Measurements from ENCODE around the gene ZNF519. TPM values are rescaled to one million over a fixed set of nuclear protein-coding genes. Genes with fewer than 3 reads are reported as not detected.

Gene ZNF519
- total and polyA plus RNA-seq, 2 of the 8 experiments (the other 6 are each of a cell fraction or from before 2014, with no cell fraction given), result 24.0 to 38.6 TPM

DNA sequence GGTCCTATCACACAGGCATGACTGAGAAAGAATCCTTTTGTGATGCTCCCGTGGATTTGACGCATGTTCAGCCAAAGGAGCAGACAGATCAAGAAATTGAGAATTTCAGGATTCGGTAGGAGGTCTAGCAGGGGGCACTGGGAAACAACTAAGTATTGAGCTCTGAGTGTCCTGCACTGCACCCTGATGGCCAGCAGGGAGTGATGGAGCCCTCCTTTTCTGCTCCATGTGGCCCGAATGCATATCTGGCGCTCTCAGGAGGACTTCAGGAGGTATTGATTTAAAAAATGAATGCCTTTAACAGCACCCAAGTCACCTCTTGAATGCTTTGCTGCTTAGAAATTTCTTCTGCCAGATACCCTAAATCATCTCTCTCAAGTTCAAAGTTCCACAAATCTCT is 58.0 kb downstream of the ZNF519 start:
- 81% methylated on average over 5 of the region's 5 CpGs; no CpG with 5 or more reads in 1 of the 2 experiments for WGBS, 2 experiments (ENCODE audit: extremely low coverage in 1 of 2, insufficient coverage in 1 of 2, insufficient read length in 1 of 2, insufficient replicate concordance in 2 of 2, low coverage in 1 of 2, low lambda C conversion rate in 2 of 2, missing lambda C conversion rate in 1 of 2)
- Histone ChIP-seq H3K9me3 (ENCODE audit: insufficient read depth in 2 of 2, low read depth in 1 of 2, low read length in 1 of 2) (no peaks in the 10 kb centered on the region), H3K4me1 (replicated peaks in 1 of 4; ENCODE audit: control insufficient read depth in 3 of 4, insufficient read depth in 4 of 4, low read length in 3 of 4) (no peaks in the 10 kb centered on the region), H2BK12ac (ENCODE audit: low read depth, low read length) (no peak overlapping the region), H3K36me3 (ENCODE audit: control insufficient read depth in 2 of 4, insufficient read depth in 4 of 4, low read length in 3 of 4) (no peaks in the 10 kb centered on the region; a peak in 1 of 8 replicates), H3K4me2 (ENCODE audit: insufficient read depth in 1 of 2, low read depth in 2 of 2, low read length in 2 of 2) (no peak overlapping the region), H2AK5ac (ENCODE audit: low read depth, low read length) (no peak overlapping the region), H3K27ac (ENCODE audit: low read depth, low read length) (no peak overlapping the region), H4K8ac (ENCODE audit: extremely low read depth, insufficient read depth, low read length) (no peak overlapping the region), H3K23me2 (ENCODE audit: low read depth, low read length) (no peaks in the 10 kb centered on the region), H3K18ac (ENCODE audit: extremely low read depth, low read length) (no peak overlapping the region), H4K5ac (ENCODE audit: insufficient read length, low read depth, low read length) (no peak overlapping the region), H2BK120ac (replicated peaks; ENCODE audit: low read depth, low read length) (no peak overlapping the region), H2BK20ac (ENCODE audit: low read length) (no peak overlapping the region), H3K4me3 (ENCODE audit: extremely low read depth in 1 of 4, insufficient read depth in 2 of 4, low read depth in 3 of 4, low read length in 4 of 4) (no peak overlapping the region), H2BK5ac (ENCODE audit: low read depth, low read length) (no peak overlapping the region), H4K20me1 (replicated peaks in 1 of 2; ENCODE audit: control insufficient read depth in 1 of 2, insufficient read depth in 2 of 2, low read length in 2 of 2) (no peaks in the 10 kb centered on the region), H3K56ac (replicated peaks; ENCODE audit: insufficient read length, low read depth, low read length) (no peak overlapping the region), H2BK15ac (ENCODE audit: low read length) (no peak overlapping the region), H3K79me2 (ENCODE audit: control insufficient read depth in 1 of 2, insufficient read depth in 2 of 2, low read length in 2 of 2) (no peaks in the 10 kb centered on the region), H3K27me3 (replicated peaks in 1 of 4; ENCODE audit: control insufficient read depth in 3 of 4, extremely low read depth in 1 of 4, insufficient read depth in 3 of 4, low read length in 3 of 4) (no peaks in the 10 kb centered on the region), H2AFZ (ENCODE audit: low read length) (no peak overlapping the region), H3K9ac (replicated peaks in 1 of 4; ENCODE audit: extremely low read depth in 1 of 4, low read depth in 3 of 4, low read length in 3 of 4) (no peak overlapping the region), H3K14ac (ENCODE audit: insufficient read length) (no peak overlapping the region), H3K79me1 (ENCODE audit: low read depth, low read length) (no peaks in the 10 kb centered on the region), H3K23ac (ENCODE audit: insufficient read length) (no peak overlapping the region), H4K91ac (replicated peaks; ENCODE audit: insufficient read length, low read length) (no peak overlapping the region), H3K4ac (replicated peaks; ENCODE audit: insufficient read length, low read depth, low read length) (no peak overlapping the region)
- DNase-seq (ENCODE audit: low read depth in 1 of 2, low spot score in 2 of 2) (peak in 1 of 2 experiments; percentile 7), FAIRE-seq (no peak)
- ChIA-PET CTCF (ENCODE audit: partially characterized antibody) (interaction anchor here (0.6 to 1.9 kb wide), 19 partner anchors 13 to 458 kb away, joined by 3 to 13 read pairs (median 4); partner anchors contain the start of gene MC5R), POLR2A (ENCODE audit: partially characterized antibody) (interaction anchor here (1.0 kb wide), 1 partner anchor 262 kb away, joined by 3 read pairs; no protein-coding TSS in a partner anchor)
- TF ChIP-seq ASH2L (IDR thresholded peaks at IDR 0.05; ENCODE audit: low read length), result no peak
- TF ChIP-seq, protein P1, sequence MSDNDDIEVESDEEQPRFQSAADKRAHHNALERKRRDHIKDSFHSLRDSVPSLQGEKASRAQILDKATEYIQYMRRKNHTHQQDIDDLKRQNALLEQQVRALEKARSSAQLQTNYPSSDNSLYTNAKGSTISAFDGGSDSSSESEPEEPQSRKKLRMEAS (IDR thresholded peaks at IDR 0.05), result 0 out of 2 replicates have a peak, but pooled peaks have one; percentile 10
- no peak for TF ChIP-seq SUZ12 (IDR thresholded peaks at IDR 0.05; ENCODE audit: low read length)
- TF ChIP-seq RAD21 (IDR thresholded peaks at IDR 0.05 in 1 of 2, conservative IDR thresholded peaks at IDR 0.05 in 1 of 2; ENCODE audit: low read depth in 2 of 2, low read length in 2 of 2), result peak; percentile 76
- TF ChIP-seq RXRA (IDR thresholded peaks at IDR 0.05; ENCODE audit: insufficient read depth, low read depth, low read length), result no peak
- TF ChIP-seq, protein P2, sequence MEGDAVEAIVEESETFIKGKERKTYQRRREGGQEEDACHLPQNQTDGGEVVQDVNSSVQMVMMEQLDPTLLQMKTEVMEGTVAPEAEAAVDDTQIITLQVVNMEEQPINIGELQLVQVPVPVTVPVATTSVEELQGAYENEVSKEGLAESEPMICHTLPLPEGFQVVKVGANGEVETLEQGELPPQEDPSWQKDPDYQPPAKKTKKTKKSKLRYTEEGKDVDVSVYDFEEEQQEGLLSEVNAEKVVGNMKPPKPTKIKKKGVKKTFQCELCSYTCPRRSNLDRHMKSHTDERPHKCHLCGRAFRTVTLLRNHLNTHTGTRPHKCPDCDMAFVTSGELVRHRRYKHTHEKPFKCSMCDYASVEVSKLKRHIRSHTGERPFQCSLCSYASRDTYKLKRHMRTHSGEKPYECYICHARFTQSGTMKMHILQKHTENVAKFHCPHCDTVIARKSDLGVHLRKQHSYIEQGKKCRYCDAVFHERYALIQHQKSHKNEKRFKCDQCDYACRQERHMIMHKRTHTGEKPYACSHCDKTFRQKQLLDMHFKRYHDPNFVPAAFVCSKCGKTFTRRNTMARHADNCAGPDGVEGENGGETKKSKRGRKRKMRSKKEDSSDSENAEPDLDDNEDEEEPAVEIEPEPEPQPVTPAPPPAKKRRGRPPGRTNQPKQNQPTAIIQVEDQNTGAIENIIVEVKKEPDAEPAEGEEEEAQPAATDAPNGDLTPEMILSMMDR (IDR thresholded peaks at IDR 0.05; ENCODE audit: control extremely low read depth in 1 of 3, insufficient read depth in 1 of 3, low read depth in 1 of 3, low read length in 3 of 3), result peak; percentile 67 to 97 (median 72)

All from H1 (cell line).